Neural progenitor cell (in vitro differentiated cells): ENCODE results near the gene IFNGR2. TPM values are rescaled to one million over a fixed set of nuclear protein-coding genes. Genes with fewer than 3 reads are reported as not detected.
A peak's percentile ranks its signal among the peaks of the same experiment; 100 is the strongest.

Experiments
- DNase-seq: peaks from one replicate; pipeline ENCODE4 v3.0.0-alpha.2; 2016; ENCODE audit warnings: low spot score
- H2AFZ ChIP-seq: fragments of 200-600 bp; sonication (generic); replicated peaks from 2 replicates; pipeline ENCODE4 v1.6.1; 2016; ENCODE audit warnings: antibody characterized with exemption
- H3F3A ChIP-seq: fragments of 200-600 bp; sonication (generic); 2 replicates; pipeline ENCODE4 v1.6.1; 2016; ENCODE audit warnings: antibody characterized with exemption, low read depth
- H3K27ac ChIP-seq: fragments of 200-600 bp; sonication (generic); 2 replicates; pipeline ENCODE4 v1.5.1; 2016; ENCODE audit warnings: mild to moderate bottlenecking
- H3K27me3 ChIP-seq: fragments of 200-600 bp; sonication (generic); 2 replicates; pipeline ENCODE4 v1.6.1; 2016; ENCODE audit warnings: mild to moderate bottlenecking, moderate library complexity
- H3K36me3 ChIP-seq: fragments of 200-600 bp; sonication (generic); 2 replicates; pipeline ENCODE4 v1.5.1; 2016
- H3K4me1 ChIP-seq: fragments of 200-600 bp; sonication (generic); 2 replicates; pipeline ENCODE4 v1.6.1; 2016; ENCODE audit warnings: mixed run types
- H3K4me2 ChIP-seq: fragments of 200-600 bp; sonication (generic); 2 replicates; pipeline ENCODE4 v1.6.1; 2016
- H3K4me3 ChIP-seq: fragments of 200-600 bp; sonication (generic); 2 replicates; pipeline ENCODE4 v1.5.1; 2016
- H3K79me2 ChIP-seq: fragments of 200-600 bp; sonication (generic); 2 replicates; pipeline ENCODE4 v1.6.1; 2016; ENCODE audit warnings: low read depth
- H3K9ac ChIP-seq: fragments of 200-600 bp; sonication (generic); 2 replicates; pipeline ENCODE4 v1.6.1; 2016
- H3K9me3 ChIP-seq: fragments of 200-600 bp; sonication (generic); 2 replicates; pipeline ENCODE4 v1.5.1; 2016; ENCODE audit warnings: low read depth
- H4K20me1 ChIP-seq: fragments of 200-600 bp; sonication (generic); 2 replicates; pipeline ENCODE4 v1.6.1; 2016; ENCODE audit warnings: low read depth
- H3K27ac Mint-ChIP-seq: 3 replicates; pipeline ENCODE4 v1.8.0; 2021; ENCODE audit warnings: mixed read lengths
- H3K27me3 Mint-ChIP-seq: 2 replicates; pipeline ENCODE4 v1.8.0; 2022; ENCODE audit warnings: low read depth, mild to moderate bottlenecking, inconsistent platforms, moderate library complexity, mixed read lengths; ENCODE audit not compliant: insufficient read depth
- H3K36me3 Mint-ChIP-seq: 3 replicates; pipeline ENCODE4 v1.8.0; 2021; ENCODE audit warnings: mixed read lengths
- H3K4me1 Mint-ChIP-seq: 3 replicates; pipeline ENCODE4 v1.8.0; 2021; ENCODE audit warnings: mixed read lengths
- H3K4me3 Mint-ChIP-seq: 3 replicates; pipeline ENCODE4 v1.8.0; 2021; ENCODE audit warnings: mild to moderate bottlenecking, moderate library complexity, mixed read lengths
- H3K9me3 Mint-ChIP-seq: 3 replicates; pipeline ENCODE4 v1.8.0; 2020; ENCODE audit warnings: mixed read lengths
- EZH2 ChIP-seq: fragments of 200-600 bp; sonication (generic); IDR thresholded peaks from 2 replicates; pipeline ENCODE4 v1.6.1; 2017; ENCODE audit warnings: antibody characterized with exemption, mild to moderate bottlenecking, moderate library complexity
- EZH2phosphoT487 ChIP-seq: fragments of 200-600 bp; sonication (generic); IDR thresholded peaks from 2 replicates; pipeline ENCODE4 v1.6.1; 2017; ENCODE audit warnings: antibody characterized with exemption
- total RNA-seq: library from RNA; depleted of rRNA; stranded (reverse); fragments of >200 nt; gene quantifications from 2 replicates; pipeline ENCODE4 v1.2.3, GENCODE V29; 2015; ENCODE audit warnings: low replicate concordance
- TF ChIP-seq, protein P1 (sequence below): fragments of 200-600 bp; sonication (generic); IDR thresholded peaks from 2 replicates; pipeline ENCODE4 v1.5.1; 2017; ENCODE audit warnings: antibody characterized with exemption, mild to moderate bottlenecking

Gene IFNGR2
- total RNA-seq, 1 donor from 2014 or later, result 50.6 TPM

- H3K27ac ChIP-seq, result no peak overlapping the region
- no peaks in the 10 kb centered on the region for H3K9me3 ChIP-seq
- H4K20me1 ChIP-seq, result no peaks in the 10 kb centered on the region
- no peaks in the 10 kb centered on the region for H3F3A ChIP-seq
- no peaks in the 10 kb centered on the region for H3K36me3 ChIP-seq
- peaks cover 2% of the 10 kb centered on the region for H3K27me3 Mint-ChIP-seq
- H3K4me1 ChIP-seq, result no peaks in the 10 kb centered on the region
- no peaks in the 10 kb centered on the region for H3K36me3 Mint-ChIP-seq
- no peaks in the 10 kb centered on the region for H3K4me1 Mint-ChIP-seq
- no peaks in the 10 kb centered on the region for H3K27me3 ChIP-seq
- H3K4me3 Mint-ChIP-seq, result no peak overlapping the region
- DNase-seq, result no peak
- H3K79me2 ChIP-seq, result no peaks in the 10 kb centered on the region
- no peak overlapping the region for H3K9ac ChIP-seq
- no peak overlapping the region for H3K4me2 ChIP-seq
- H2AFZ ChIP-seq, result no peak overlapping the region
- H3K4me3 ChIP-seq, result no peak overlapping the region
- H3K9me3 Mint-ChIP-seq, result peaks cover 15% of the 10 kb centered on the region
- H3K27ac Mint-ChIP-seq, result no peak overlapping the region
- TF ChIP-seq, protein P1, sequence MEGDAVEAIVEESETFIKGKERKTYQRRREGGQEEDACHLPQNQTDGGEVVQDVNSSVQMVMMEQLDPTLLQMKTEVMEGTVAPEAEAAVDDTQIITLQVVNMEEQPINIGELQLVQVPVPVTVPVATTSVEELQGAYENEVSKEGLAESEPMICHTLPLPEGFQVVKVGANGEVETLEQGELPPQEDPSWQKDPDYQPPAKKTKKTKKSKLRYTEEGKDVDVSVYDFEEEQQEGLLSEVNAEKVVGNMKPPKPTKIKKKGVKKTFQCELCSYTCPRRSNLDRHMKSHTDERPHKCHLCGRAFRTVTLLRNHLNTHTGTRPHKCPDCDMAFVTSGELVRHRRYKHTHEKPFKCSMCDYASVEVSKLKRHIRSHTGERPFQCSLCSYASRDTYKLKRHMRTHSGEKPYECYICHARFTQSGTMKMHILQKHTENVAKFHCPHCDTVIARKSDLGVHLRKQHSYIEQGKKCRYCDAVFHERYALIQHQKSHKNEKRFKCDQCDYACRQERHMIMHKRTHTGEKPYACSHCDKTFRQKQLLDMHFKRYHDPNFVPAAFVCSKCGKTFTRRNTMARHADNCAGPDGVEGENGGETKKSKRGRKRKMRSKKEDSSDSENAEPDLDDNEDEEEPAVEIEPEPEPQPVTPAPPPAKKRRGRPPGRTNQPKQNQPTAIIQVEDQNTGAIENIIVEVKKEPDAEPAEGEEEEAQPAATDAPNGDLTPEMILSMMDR, result no peak
- no peak for TF ChIP-seq EZH2
- no peak for TF ChIP-seq EZH2phosphoT487
Measured at GRCh38 chr21:33373451-33373850, 29.8 kb upstream of the IFNGR2 start.

DNA sequence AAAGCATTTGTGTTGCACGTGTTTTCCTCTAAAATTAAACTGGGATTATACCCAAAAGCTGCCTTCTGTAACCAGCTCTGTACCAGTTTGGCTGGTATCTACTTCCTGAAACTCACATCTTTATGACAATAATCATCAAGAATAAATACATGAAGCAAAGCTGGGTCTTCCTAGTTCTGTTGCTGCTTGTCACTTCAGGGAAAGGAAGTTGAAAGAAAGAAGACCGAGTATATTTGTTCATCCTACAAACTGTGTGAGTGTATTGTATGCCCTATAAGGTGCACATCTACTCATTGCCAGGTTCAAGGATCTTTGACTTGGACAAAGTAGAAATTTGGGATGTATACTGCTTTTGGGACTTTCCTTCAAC, 29.1 kb upstream of the IFNGR2 start:
- no peak for DNase-seq
- no peaks in the 10 kb centered on the region for H3K4me1 Mint-ChIP-seq
- no peak overlapping the region for H3K27ac Mint-ChIP-seq
- Histone ChIP-seq H3K36me3 (no peaks in the 10 kb centered on the region), H3F3A (no peaks in the 10 kb centered on the region), H3K9me3 (no peaks in the 10 kb centered on the region), H3K4me3 (no peak overlapping the region), H3K4me2 (no peak overlapping the region), H2AFZ (no peak overlapping the region), H3K4me1 (no peaks in the 10 kb centered on the region), H3K79me2 (no peaks in the 10 kb centered on the region), H3K27ac (no peak overlapping the region), H4K20me1 (no peaks in the 10 kb centered on the region), H3K27me3 (no peaks in the 10 kb centered on the region), H3K9ac (no peak overlapping the region)
- no peak for TF ChIP-seq EZH2
- TF ChIP-seq, protein P1, result no peak
- TF ChIP-seq EZH2phosphoT487, result no peak
- peaks cover 12% of the 10 kb centered on the region for H3K9me3 Mint-ChIP-seq
- H3K4me3 Mint-ChIP-seq, result no peak overlapping the region
- H3K36me3 Mint-ChIP-seq, result no peaks in the 10 kb centered on the region
- peaks cover 2% of the 10 kb centered on the region for H3K27me3 Mint-ChIP-seq

DNA sequence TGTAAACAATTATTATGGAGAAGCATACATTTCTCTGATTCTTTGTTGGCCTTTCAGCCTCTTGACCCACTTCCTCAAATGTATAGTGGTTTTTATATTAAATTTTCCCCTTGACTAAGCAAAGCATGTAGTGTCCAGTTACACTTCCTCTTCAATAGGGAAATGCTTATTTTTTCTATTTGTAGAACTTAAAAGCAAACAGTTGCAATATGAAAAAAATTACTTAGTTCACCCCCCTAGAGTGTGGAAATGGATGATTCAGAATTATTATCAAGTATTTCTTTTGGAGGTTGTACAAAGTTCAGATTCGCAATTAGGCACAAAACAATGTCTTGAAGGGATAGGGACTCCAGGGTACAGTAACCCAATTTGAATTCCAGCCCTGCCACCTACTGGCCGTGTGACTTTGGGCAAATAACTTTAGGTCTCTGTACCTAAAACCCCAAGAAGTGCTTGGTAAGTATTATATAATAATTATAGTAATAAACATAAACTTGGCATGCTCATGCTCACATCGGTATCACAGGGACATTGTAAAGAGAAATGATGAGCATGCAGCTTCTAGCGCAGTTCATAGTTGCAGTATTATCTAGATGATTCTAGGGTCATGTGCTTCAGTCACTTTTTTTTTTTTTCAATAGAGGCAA, 28.6 kb upstream of the IFNGR2 start:
- no peak overlapping the region for H3K27ac Mint-ChIP-seq
- no peak overlapping the region for H3K4me3 Mint-ChIP-seq
- Histone ChIP-seq H3F3A (no peaks in the 10 kb centered on the region), H3K27me3 (no peaks in the 10 kb centered on the region), H3K4me3 (no peak overlapping the region), H2AFZ (no peak overlapping the region), H3K36me3 (no peaks in the 10 kb centered on the region), H3K79me2 (no peaks in the 10 kb centered on the region), H4K20me1 (no peaks in the 10 kb centered on the region), H3K4me1 (no peaks in the 10 kb centered on the region), H3K4me2 (no peak overlapping the region), H3K9ac (no peak overlapping the region), H3K27ac (no peak overlapping the region), H3K9me3 (no peaks in the 10 kb centered on the region)
- H3K9me3 Mint-ChIP-seq, result peaks cover 11% of the 10 kb centered on the region
- peak; percentile 35 for DNase-seq
- H3K27me3 Mint-ChIP-seq, result peaks cover 2% of the 10 kb centered on the region
- H3K36me3 Mint-ChIP-seq, result no peaks in the 10 kb centered on the region
- no peak for TF ChIP-seq EZH2
- TF ChIP-seq, protein P1, result peak; percentile 65
- no peaks in the 10 kb centered on the region for H3K4me1 Mint-ChIP-seq
